Measurements from ENCODE around the gene CDC42EP4.

DNA sequence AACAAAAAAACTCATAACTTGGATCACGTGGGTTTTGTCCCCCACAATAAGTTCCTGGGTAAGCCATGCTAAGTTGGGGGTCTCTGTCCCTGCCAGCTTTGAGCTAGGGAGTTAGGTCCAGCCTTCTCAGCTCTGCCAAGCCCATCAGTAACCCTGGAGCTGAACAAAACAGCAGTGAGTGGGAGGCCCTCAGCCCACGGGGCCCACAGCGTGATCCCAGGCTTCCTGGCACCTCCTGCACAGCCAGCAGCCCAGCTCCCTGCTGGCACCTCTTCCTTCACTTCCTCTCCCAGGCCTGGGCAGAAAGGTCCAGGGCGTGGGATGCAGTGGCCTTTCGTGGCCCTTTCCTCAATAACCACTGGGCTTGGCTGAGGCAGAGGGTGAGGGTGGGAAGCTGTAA, 35.5 kb upstream of the CDC42EP4 start:
- TF ChIP-seq, protein P1, sequence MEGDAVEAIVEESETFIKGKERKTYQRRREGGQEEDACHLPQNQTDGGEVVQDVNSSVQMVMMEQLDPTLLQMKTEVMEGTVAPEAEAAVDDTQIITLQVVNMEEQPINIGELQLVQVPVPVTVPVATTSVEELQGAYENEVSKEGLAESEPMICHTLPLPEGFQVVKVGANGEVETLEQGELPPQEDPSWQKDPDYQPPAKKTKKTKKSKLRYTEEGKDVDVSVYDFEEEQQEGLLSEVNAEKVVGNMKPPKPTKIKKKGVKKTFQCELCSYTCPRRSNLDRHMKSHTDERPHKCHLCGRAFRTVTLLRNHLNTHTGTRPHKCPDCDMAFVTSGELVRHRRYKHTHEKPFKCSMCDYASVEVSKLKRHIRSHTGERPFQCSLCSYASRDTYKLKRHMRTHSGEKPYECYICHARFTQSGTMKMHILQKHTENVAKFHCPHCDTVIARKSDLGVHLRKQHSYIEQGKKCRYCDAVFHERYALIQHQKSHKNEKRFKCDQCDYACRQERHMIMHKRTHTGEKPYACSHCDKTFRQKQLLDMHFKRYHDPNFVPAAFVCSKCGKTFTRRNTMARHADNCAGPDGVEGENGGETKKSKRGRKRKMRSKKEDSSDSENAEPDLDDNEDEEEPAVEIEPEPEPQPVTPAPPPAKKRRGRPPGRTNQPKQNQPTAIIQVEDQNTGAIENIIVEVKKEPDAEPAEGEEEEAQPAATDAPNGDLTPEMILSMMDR (conservative IDR thresholded peaks at IDR 0.05 in 1 of 2, IDR thresholded peaks at IDR 0.05 in 1 of 2; ENCODE audit: low read depth in 1 of 2, low read length in 2 of 2): no peak
- TF ChIP-seq EZH2 (IDR thresholded peaks at IDR 0.05; ENCODE audit: low read length, missing control alignments): no peak

Data from fibroblast of lung (primary cell).